PC-3 (cell line): ENCODE data around the gene TTLL10. TPM values are rescaled to one million over a fixed set of nuclear protein-coding genes. Genes with fewer than 3 reads are reported as not detected.
"Not testable (repeated sequence)": the region's sequence is repeated elsewhere in the genome, so short reads cannot be mapped to it uniquely, and the experiment has no call there.

Experiments used
- ATAC-seq: fragments of 200-7000 bp; cut with Tn5 transposase; 2 replicates; pipeline ENCODE4 v1.9.1; 2020; ENCODE audit warnings: mild to moderate bottlenecking, moderate library complexity
- BruUV-seq: library from RNA; stranded (reverse); fragments of 400-500 nt; replicated peaks from 2 replicates; lab custom pipeline; 2021; lab: Mats Ljungman, UMichigan
- CTCF ChIA-PET: fragments of 300-600 bp; sonication (Branson Sonifier 250); formaldehyde crosslinking; loops from one replicate; lab custom pipeline; 2022; ENCODE audit warnings: antibody characterized with exemption; lab: Charles Lee
- POLR2A ChIA-PET: fragments of 300-600 bp; sonication (Branson Sonifier 250); formaldehyde crosslinking; loops from one replicate; lab custom pipeline; 2022; ENCODE audit warnings: antibody characterized with exemption; ENCODE audit not compliant: unreplicated experiment; lab: Charles Lee
- DNase-seq: peaks from one replicate; pipeline ENCODE4 v3.0.0-alpha.2; 2015
- H2AFZ ChIP-seq: fragments of 300-600 bp; sonication (generic); 2 replicates; pipeline ENCODE4 v1.6.0; 2016; ENCODE audit warnings: antibody characterized with exemption, low read length
- H3F3A ChIP-seq: fragments of 300-600 bp; sonication (generic); one replicate; pipeline ENCODE4 v1.6.0; 2017; ENCODE audit warnings: antibody characterized with exemption, low read length, control low read depth, mild to moderate bottlenecking; ENCODE audit not compliant: unreplicated experiment
- H3K27ac ChIP-seq: fragments of 300-600 bp; sonication (generic); 2 replicates; pipeline ENCODE4 v1.5.1; 2016; ENCODE audit warnings: mild to moderate bottlenecking, low read length
- H3K27me3 ChIP-seq: fragments of 300-600 bp; sonication (generic); 2 replicates; pipeline ENCODE4 v1.6.1; 2016; ENCODE audit warnings: low read length, mixed read lengths
- H3K36me3 ChIP-seq: fragments of 300-600 bp; sonication (generic); 2 replicates; pipeline ENCODE4 v1.6.1; 2016; ENCODE audit warnings: low read depth, mixed run types, low read length, mixed read lengths
- H3K4me1 ChIP-seq: fragments of 300-600 bp; sonication (generic); 2 replicates; pipeline ENCODE4 v1.5.1; 2016; ENCODE audit warnings: low read length; ENCODE audit not compliant: insufficient read depth
- H3K4me2 ChIP-seq: fragments of 300-600 bp; sonication (generic); 2 replicates; pipeline ENCODE4 v1.6.0; 2016; ENCODE audit warnings: low read length
- H3K4me3 ChIP-seq: fragments of 300-600 bp; sonication (generic); 2 replicates; pipeline ENCODE4 v1.5.1; 2016; ENCODE audit warnings: mild to moderate bottlenecking, low read length, mixed read lengths
- H3K79me2 ChIP-seq: fragments of 300-600 bp; sonication (generic); 2 replicates; pipeline ENCODE4 v1.6.1; 2017; ENCODE audit warnings: low read length, mixed read lengths
- H3K9ac ChIP-seq: fragments of 300-600 bp; sonication (generic); 2 replicates; pipeline ENCODE4 v1.6.0; 2016; ENCODE audit warnings: mild to moderate bottlenecking, low read length
- H3K9me2 ChIP-seq: fragments of 300-600 bp; sonication (generic); replicated peaks from 2 replicates; pipeline ENCODE4 v1.6.1; 2016; ENCODE audit warnings: mixed run types, low read length, mixed read lengths
- H3K9me3 ChIP-seq: fragments of 300-600 bp; sonication (generic); 2 replicates; pipeline ENCODE4 v1.6.1; 2016; ENCODE audit warnings: low read length, mixed read lengths
- H4K20me1 ChIP-seq: fragments of 300-600 bp; sonication (generic); 2 replicates; pipeline ENCODE4 v1.6.1; 2016; ENCODE audit warnings: low read length, mixed read lengths
- EZH2 ChIP-seq: fragments of 300-600 bp; sonication (generic); IDR thresholded peaks from one replicate; pipeline ENCODE4 v1.6.1; 2017; ENCODE audit warnings: antibody characterized with exemption, mild to moderate bottlenecking, low read length; ENCODE audit not compliant: unreplicated experiment
- EZH2phosphoT487 ChIP-seq: fragments of 300-600 bp; sonication (generic); IDR thresholded peaks from 2 replicates; pipeline ENCODE4 v1.6.1; 2018; ENCODE audit warnings: mild to moderate bottlenecking, antibody characterized with exemption, low read length, borderline replicate concordance
- intact Hi-C: fragments of 100-400 bp; cut with micrococcal nuclease; formaldehyde crosslinking; loops from 2 replicates; pipeline ENCODE4 v1.9.0; 2023
- total RNA-seq: library from RNA; depleted of rRNA; stranded (reverse); fragments of >200 nt; gene quantifications from 2 replicates; pipeline ENCODE4 v1.2.3, GENCODE V29; 2014
- TF ChIP-seq, protein P1 (sequence below): fragments of 300-600 bp; sonication (generic); conservative IDR thresholded peaks from 2 replicates; pipeline ENCODE4 v1.5.1; 2017; ENCODE audit warnings: antibody characterized with exemption, low read depth, mild to moderate bottlenecking, low read length

TTLL10 gene
- total RNA-seq, 1 experiment from 2014 or later: 0.36 TPM

DNA sequence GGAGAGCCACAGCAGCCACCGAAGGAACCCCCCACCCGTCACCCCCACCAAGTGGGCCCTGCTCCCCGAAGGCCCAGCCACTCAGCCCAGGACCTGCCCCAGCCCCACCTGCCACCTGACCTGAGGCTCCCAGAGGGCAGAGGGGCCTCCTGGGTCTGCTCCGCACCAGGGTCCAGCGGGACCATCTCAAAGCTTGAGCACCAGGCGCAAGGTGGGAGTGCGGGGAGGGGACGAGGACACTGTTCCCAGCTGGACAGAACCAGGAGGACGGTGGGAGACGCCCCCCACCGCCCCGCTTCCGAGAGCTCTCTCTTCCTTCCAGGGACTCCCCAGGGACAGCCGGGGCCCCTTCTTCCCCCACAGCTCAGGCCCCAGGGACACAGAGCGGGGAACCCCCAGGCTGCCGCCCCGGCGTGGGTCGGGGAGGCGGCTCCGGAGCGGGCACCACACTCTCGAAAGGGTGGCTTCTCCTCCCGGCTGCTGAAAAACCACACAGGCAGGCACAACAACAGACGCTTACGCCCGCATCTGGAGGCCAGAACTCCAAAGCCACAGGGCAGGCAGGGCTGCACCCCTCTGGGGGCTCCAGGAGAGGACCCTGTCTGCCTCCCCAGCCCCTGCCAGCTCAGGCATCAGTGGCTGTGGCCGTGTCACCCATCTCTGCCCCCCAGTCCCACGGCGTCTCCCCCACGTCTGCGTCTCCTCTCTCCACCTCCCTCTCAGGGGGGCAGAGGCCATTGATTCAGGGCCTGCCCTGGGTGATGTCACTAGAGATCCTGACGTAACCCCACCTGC lies 1.9 kb upstream of the TTLL10 start:
- Histone ChIP-seq H3K36me3 (no peaks in the 10 kb centered on the region; the same call in 1 of the 2 replicates), H3K27ac (no peak overlapping the region), H2AFZ (no peak overlapping the region), H4K20me1 (peaks cover 21% of the 10 kb centered on the region), H3K9me3 (no peaks in the 10 kb centered on the region), H3K9ac (no peak overlapping the region), H3K79me2 (peaks cover 33% of the 10 kb centered on the region), H3K4me1 (no peaks in the 10 kb centered on the region), H3K27me3 (no peaks in the 10 kb centered on the region), H3F3A (no peaks in the 10 kb centered on the region), H3K4me3 (no peak overlapping the region), H3K4me2 (no peak overlapping the region), H3K9me2 (no peaks in the 10 kb centered on the region)
- TF ChIP-seq, protein P1, sequence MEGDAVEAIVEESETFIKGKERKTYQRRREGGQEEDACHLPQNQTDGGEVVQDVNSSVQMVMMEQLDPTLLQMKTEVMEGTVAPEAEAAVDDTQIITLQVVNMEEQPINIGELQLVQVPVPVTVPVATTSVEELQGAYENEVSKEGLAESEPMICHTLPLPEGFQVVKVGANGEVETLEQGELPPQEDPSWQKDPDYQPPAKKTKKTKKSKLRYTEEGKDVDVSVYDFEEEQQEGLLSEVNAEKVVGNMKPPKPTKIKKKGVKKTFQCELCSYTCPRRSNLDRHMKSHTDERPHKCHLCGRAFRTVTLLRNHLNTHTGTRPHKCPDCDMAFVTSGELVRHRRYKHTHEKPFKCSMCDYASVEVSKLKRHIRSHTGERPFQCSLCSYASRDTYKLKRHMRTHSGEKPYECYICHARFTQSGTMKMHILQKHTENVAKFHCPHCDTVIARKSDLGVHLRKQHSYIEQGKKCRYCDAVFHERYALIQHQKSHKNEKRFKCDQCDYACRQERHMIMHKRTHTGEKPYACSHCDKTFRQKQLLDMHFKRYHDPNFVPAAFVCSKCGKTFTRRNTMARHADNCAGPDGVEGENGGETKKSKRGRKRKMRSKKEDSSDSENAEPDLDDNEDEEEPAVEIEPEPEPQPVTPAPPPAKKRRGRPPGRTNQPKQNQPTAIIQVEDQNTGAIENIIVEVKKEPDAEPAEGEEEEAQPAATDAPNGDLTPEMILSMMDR: no peak
- TF ChIP-seq EZH2 (no peak), EZH2phosphoT487 (no peak)
- POLR2A ChIA-PET: interaction anchor here (0.6 kb wide), 1 partner anchor 1296 kb away, joined by 4 read pairs; no protein-coding TSS in a partner anchor
- CTCF ChIA-PET: no interaction called here
- intact Hi-C loops: no loop called here
- no peak for ATAC-seq
- no TSS peak for BruUV-seq
- DNase-seq: no peak

DNA sequence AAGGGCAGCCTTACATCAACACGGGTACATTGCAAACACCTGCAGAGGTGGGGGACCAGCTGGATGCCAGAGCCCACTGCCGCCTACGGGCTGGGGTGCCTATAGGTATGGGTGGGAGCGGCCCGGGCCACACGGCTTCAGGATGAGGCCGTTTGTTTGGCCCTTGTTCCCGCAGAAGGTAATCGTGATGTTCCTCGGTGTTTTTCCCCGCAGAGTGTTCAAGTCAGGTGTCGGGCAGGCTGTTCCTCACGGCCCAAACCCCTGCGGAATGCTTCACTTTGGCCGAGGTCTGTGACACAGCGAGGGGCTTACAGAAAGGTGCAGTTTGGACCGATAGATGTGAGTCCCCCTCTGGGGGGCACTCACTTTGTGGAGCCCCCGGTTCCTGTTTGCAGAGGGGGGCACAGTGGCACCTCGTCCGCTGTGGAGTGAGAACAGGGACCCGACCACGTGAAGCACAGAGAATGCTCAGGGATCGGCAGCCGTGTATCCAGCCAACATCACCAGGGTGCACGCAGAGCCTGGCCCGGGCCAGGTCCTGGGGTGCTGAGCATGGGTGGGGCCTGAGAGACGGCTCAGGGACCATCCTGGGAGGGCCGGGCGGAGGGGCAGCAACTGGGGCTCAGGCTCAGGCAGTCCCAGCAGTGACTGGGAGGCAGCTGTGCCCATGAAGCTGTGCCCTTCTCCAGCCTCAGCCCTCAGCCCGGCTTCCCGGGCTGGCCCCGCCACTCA lies 453 bp upstream of the TTLL10 start:
- intact Hi-C loops: no loop called here
- no peak for DNase-seq
- ATAC-seq: no peak
- POLR2A ChIA-PET: no interaction called here
- Histone ChIP-seq H3K9ac (no peak overlapping the region), H3K9me3 (no peaks in the 10 kb centered on the region), H3F3A (no peaks in the 10 kb centered on the region), H4K20me1 (peaks cover 11% of the 10 kb centered on the region), H3K27me3 (no peaks in the 10 kb centered on the region), H3K4me1 (no peaks in the 10 kb centered on the region), H2AFZ (no peak overlapping the region), H3K79me2 (peaks cover 18% of the 10 kb centered on the region), H3K4me2 (no peak overlapping the region), H3K9me2 (no peaks in the 10 kb centered on the region), H3K36me3 (no peaks in the 10 kb centered on the region; the same call in 1 of the 2 replicates), H3K4me3 (no peak overlapping the region), H3K27ac (no peak overlapping the region)
- CTCF ChIA-PET: no interaction called here
- TF ChIP-seq EZH2 (no peak), EZH2phosphoT487 (no peak)
- BruUV-seq: no TSS peak

DNA sequence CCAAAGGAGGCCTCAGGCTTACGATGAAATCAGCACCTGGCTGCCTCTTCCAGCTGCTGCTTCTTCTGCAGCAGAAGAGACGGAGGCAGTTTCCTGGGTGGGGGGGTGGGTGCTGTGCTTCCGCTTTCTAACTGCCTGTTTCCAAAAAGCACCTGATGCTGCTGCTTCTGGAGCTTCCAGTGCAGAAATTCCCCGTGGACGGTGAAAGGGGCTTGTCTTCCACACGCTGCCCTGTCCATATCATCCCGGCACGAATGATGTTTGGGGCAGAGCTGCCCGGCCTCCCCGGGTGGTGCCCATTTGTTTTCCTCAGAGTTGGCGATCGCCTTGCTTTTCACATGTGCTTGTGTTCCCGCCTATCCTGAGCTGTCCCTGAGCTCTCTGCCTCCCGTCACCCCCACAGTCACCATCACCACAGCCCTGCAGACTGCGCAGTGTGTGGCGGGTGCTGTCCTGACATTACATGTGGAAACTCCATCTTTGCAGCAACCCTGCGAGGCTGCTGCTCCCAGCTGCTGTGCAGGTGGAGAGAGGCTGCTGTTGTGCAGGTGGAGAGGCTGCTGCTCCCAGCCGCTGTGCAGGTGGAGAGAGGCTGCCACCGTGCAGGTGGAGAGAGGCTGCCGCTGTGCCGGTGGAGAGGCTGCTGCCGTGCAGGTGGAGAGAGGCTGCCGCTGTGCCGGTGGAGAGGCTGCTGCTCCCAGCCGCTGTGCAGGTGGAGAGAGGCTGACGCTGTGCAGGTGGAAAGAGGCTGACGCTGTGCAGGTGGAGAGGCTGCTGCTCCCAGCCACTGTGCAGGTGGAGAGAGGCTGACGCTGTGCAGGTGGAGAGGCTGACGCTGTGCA lies 1.8 kb downstream of the TTLL10 start:
- Histone ChIP-seq H4K20me1 (peaks cover 7% of the 10 kb centered on the region; the same call in 1 of the 2 replicates), H3K9ac (no peak overlapping the region), H3K27ac (no peak overlapping the region), H3K36me3 (no peaks in the 10 kb centered on the region; the same call in 1 of the 2 replicates), H2AFZ (no peak overlapping the region), H3K9me2 (no peaks in the 10 kb centered on the region), H3K9me3 (no peaks in the 10 kb centered on the region), H3K4me3 (no peak overlapping the region), H3K27me3 (no peaks in the 10 kb centered on the region), H3F3A (no peaks in the 10 kb centered on the region), H3K4me2 (no peak overlapping the region), H3K79me2 (no peaks in the 10 kb centered on the region), H3K4me1 (no peaks in the 10 kb centered on the region)
- BruUV-seq: no TSS peak
- intact Hi-C loops: no loop called here
- no peak for TF ChIP-seq EZH2
- no peak for TF ChIP-seq EZH2phosphoT487
- TF ChIP-seq, protein P1: no peak
- ChIA-PET CTCF (no interaction called here), POLR2A (no interaction called here)
- no peak for DNase-seq
- no peak for ATAC-seq

DNA sequence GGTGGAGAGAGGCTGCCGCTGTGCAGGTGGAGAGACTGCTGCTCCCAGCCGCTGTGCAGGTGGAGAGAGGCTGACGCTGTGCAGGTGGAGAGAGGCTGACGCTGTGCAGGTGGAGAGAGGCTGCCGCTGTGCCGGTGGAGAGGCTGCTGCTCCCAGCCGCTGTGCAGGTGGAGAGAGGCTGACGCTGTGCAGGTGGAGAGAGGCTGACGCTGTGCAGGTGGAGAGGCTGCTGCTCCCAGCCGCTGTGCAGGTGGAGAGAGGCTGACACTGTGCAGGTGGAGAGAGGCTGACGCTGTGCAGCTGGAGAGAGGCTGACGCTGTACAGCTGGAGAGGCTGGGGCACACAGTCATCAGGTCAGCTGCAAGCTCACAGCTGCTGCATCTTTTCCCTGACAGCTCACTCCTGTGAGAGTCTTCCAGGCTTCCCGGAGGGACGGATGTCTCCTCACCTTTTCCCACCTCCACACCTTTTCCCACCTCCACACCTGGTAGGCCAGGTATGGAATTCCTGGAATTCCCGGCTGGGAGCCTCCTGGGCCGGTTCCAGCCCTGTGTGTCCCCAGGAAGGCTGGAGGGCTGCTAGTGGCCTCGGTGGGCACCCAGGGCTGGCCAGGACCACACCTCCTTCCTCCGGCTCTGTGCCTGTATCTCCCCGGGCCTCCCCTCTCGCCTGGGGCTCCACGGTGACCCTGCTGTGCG lies 2.5 kb downstream of the TTLL10 start:
- intact Hi-C loops, H3F3A ChIP-seq, H3K27me3 ChIP-seq, DNase-seq, POLR2A ChIA-PET, H3K4me3 ChIP-seq, H2AFZ ChIP-seq, H3K9me2 ChIP-seq, H3K36me3 ChIP-seq, H3K9me3 ChIP-seq, CTCF ChIA-PET, H3K4me1 ChIP-seq, H3K9ac ChIP-seq, H3K4me2 ChIP-seq, H3K27ac ChIP-seq, BruUV-seq, ATAC-seq, H3K79me2 ChIP-seq, H4K20me1 ChIP-seq: not testable (repeated sequence)
